Kidney epithelial cell (primary cell): ENCODE data around the gene INF2. TPM values are rescaled to one million over a fixed set of nuclear protein-coding genes. Genes with fewer than 3 reads are reported as not detected.

ENCODE experiments used
- DNase-seq: peaks from one replicate; pipeline ENCODE4 v3.0.0-alpha.2; 2010; ENCODE audit warnings: low read depth
- H3K27me3 ChIP-seq: 2 replicates; pipeline ENCODE4 v1.6.0; 2011; ENCODE audit warnings: low read length; ENCODE audit not compliant: control insufficient read depth, insufficient read depth
- H3K36me3 ChIP-seq: 2 replicates; pipeline ENCODE4 v1.5.1; 2011; ENCODE audit warnings: low read length; ENCODE audit not compliant: control insufficient read depth, insufficient read depth
- H3K4me3 ChIP-seq: 2 replicates; pipeline ENCODE4 v1.5.1; 2011; ENCODE audit warnings: low read depth, mild to moderate bottlenecking, control low read depth, low read length
- total RNA-seq: library from RNA; depleted of rRNA; stranded (reverse); fragments of >200 nt; gene quantifications from 2 replicates; pipeline ENCODE4 v1.2.3, GENCODE V29; 2015
- TF ChIP-seq, protein P1 (sequence below): IDR thresholded peaks from 2 replicates; pipeline ENCODE4 v1.5.1; 2011; ENCODE audit warnings: mild to moderate bottlenecking, moderate library complexity, low read length, control low read depth, inconsistent platforms; ENCODE audit not compliant: insufficient read depth, poor library complexity, severe bottlenecking

Gene INF2
- total RNA-seq, 1 donor from 2014 or later = 109 TPM

GRCh38 chr14:104756477-104757237 is 67.2 kb downstream of the INF2 start:
- H3K27me3 ChIP-seq = no peaks in the 10 kb centered on the region
- H3K4me3 ChIP-seq = no peak overlapping the region
- TF ChIP-seq, protein P1, sequence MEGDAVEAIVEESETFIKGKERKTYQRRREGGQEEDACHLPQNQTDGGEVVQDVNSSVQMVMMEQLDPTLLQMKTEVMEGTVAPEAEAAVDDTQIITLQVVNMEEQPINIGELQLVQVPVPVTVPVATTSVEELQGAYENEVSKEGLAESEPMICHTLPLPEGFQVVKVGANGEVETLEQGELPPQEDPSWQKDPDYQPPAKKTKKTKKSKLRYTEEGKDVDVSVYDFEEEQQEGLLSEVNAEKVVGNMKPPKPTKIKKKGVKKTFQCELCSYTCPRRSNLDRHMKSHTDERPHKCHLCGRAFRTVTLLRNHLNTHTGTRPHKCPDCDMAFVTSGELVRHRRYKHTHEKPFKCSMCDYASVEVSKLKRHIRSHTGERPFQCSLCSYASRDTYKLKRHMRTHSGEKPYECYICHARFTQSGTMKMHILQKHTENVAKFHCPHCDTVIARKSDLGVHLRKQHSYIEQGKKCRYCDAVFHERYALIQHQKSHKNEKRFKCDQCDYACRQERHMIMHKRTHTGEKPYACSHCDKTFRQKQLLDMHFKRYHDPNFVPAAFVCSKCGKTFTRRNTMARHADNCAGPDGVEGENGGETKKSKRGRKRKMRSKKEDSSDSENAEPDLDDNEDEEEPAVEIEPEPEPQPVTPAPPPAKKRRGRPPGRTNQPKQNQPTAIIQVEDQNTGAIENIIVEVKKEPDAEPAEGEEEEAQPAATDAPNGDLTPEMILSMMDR = no peak
- no peak for DNase-seq
- H3K36me3 ChIP-seq = no peaks in the 10 kb centered on the region

- DNase-seq = no peak
- TF ChIP-seq, protein P1 = no peak
- no peaks in the 10 kb centered on the region for H3K27me3 ChIP-seq
- H3K36me3 ChIP-seq = no peaks in the 10 kb centered on the region
- no peak overlapping the region for H3K4me3 ChIP-seq
These were observed 67.8 kb downstream of the INF2 start for GRCh38 chr14:104757238-104757585.

DNA sequence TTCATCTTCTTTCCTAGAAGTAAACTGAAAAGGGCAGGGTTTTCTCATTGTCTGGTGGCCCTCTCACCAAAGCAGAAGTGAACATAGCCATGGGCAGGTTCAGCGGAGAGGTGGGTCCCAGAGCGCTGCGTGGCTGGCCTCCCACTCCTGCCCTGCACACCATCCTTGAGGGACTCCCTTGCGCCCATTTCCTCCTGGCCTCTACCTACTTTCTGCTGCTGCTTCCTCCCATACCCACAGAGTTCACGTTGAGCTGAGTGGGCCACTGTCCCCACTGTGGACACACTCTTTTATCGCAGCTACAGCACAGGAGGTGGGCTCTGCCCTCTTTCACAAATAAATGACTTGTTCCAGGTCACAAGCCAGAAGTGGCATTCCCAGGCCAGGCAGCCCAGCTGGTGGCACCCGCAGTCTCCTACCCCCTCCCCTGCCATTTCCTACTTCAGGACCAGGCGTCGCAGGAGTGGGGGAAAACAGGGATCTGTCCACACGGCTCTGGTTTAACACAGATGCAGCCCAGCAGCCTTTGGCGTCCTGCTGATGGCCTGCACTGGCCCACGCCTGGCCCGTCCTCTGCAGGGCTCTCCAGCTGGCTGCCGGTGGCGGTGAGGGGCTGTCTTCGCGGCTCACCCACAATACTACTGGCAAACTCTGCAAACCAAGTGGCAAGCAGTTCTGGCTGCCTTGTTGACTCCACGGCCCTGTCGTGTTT is 68.4 kb downstream of the INF2 start:
- no peaks in the 10 kb centered on the region for H3K27me3 ChIP-seq
- H3K4me3 ChIP-seq = no peak overlapping the region
- H3K36me3 ChIP-seq = no peaks in the 10 kb centered on the region
- TF ChIP-seq, protein P1 = no peak
- DNase-seq = no peak

- Histone ChIP-seq H3K4me3 (no peak overlapping the region), H3K27me3 (no peaks in the 10 kb centered on the region), H3K36me3 (no peaks in the 10 kb centered on the region)
- DNase-seq = no peak
- TF ChIP-seq, protein P1 = no peak
These were observed 69.9 kb downstream of the INF2 start for GRCh38 chr14:104758981-104759969.

DNA sequence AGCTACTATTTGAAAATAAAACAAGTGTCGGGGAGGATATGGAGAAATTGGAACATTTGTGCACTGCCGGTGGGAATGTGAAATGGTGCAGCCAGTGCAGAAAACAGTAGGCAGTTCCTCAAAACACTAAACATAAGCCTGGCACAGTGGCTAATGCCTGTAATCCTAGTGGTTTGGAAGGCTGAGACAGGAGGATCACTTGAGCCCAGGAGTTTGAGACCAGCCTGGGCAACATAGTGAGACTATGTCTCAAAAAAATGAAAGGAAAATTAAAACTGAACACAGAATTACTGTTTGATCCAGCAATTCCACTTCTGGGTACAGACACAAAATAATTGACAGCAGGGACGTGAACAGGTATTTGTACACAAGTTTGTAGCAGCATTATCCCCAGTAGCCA is 76.1 kb downstream of the INF2 start:
- DNase-seq = no peak
- Histone ChIP-seq H3K36me3 (no peaks in the 10 kb centered on the region), H3K27me3 (no peaks in the 10 kb centered on the region), H3K4me3 (no peak overlapping the region)
- TF ChIP-seq, protein P1 = no peak
